ENCODE data around the gene OR2L3.
"Not testable (repeated sequence)": the region's sequence is repeated elsewhere in the genome, so short reads cannot be mapped to it uniquely, and the experiment has no call there.

OR2L3 gene

GRCh38 chr1:248029770-248030169 lies 16.9 kb upstream of the OR2L3 start, which contains the start of gene OR2L2:
TSS of gene OR2L2 (plus strand) at chr1:248030070. CDS start at chr1:248038268, 8,198 bp downstream.
- DNase-seq (ENCODE audit: low read depth): no peak
- TF ChIP-seq, protein P1, sequence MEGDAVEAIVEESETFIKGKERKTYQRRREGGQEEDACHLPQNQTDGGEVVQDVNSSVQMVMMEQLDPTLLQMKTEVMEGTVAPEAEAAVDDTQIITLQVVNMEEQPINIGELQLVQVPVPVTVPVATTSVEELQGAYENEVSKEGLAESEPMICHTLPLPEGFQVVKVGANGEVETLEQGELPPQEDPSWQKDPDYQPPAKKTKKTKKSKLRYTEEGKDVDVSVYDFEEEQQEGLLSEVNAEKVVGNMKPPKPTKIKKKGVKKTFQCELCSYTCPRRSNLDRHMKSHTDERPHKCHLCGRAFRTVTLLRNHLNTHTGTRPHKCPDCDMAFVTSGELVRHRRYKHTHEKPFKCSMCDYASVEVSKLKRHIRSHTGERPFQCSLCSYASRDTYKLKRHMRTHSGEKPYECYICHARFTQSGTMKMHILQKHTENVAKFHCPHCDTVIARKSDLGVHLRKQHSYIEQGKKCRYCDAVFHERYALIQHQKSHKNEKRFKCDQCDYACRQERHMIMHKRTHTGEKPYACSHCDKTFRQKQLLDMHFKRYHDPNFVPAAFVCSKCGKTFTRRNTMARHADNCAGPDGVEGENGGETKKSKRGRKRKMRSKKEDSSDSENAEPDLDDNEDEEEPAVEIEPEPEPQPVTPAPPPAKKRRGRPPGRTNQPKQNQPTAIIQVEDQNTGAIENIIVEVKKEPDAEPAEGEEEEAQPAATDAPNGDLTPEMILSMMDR (conservative IDR thresholded peaks at IDR 0.05; ENCODE audit: low read depth, low read length): no peak
- no peak within 1 kb of the TSS for H3K4me3 ChIP-seq (ENCODE audit: low read length)

DNA sequence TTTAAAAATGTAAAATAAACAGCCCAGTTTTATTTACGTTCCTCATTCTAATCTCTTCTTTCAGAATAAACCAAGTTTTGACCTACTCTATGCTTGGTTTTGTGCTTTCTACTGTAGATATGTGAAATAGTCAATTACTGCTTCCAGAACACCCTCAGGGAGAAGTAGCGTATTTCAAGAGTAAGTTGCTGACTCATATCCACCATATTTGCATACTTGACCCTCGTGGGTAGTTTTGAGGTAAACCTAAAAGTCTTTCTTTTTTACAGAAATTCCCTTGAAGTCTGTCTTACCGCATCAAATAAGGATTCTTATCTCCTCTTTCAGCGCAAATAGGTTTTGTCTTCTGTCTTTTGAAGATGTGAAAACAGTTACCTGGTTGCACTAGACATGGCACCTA lies 1.4 kb upstream of the OR2L3 start:
- TF ChIP-seq, protein P1 (conservative IDR thresholded peaks at IDR 0.05; ENCODE audit: low read depth, low read length): no peak
- H3K4me3 ChIP-seq (ENCODE audit: low read length): no peak overlapping the region
- no peak for DNase-seq (ENCODE audit: low read depth)

DNA sequence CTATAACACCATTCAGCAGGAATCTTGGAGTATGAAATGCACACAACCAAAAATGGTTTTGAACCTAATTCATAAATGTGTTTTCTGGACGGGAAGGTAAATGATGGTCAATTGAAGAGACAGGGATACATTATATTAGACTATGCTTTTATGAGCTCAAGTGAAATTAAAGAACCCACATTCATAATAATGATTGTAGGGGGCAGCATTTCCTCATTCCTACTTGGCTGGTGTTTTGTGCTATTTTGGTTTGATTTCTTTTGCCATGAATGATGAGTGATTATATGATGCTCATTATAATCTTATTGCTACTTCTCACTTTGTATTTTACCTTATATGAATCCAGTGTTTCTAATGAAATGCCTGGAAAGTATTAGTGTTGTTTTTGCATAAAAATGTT lies 372 bp downstream of the OR2L3 start:
- H3K4me3 ChIP-seq (ENCODE audit: low read length): no peak overlapping the region
- TF ChIP-seq, protein P1 (conservative IDR thresholded peaks at IDR 0.05; ENCODE audit: low read depth, low read length): no peak
- DNase-seq (ENCODE audit: low read depth): no peak

DNA sequence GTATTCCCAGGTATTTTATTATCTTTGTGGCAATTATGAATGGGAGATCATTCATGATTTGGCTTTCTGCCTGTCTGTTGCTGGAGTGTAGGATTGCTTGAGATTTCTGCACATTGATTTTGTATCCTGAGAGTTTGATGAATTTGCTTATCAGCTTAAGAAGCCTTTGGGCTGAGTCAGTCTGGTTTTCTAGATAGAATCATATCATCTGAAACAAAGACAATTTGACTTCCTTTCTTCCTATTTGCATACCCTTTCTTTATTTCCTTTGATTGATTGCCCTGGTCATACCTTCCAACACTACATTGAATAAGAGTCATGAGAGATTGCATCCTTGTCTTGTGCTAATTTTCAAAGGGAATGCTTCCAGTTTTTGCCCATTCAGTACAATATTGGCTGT lies 8.0 kb downstream of the OR2L3 start:
- TF ChIP-seq, protein P1 (conservative IDR thresholded peaks at IDR 0.05; ENCODE audit: low read depth, low read length): no peak
- H3K4me3 ChIP-seq (ENCODE audit: low read length): no peak overlapping the region
- no peak for DNase-seq (ENCODE audit: low read depth)

- TF ChIP-seq, protein P1 (conservative IDR thresholded peaks at IDR 0.05; ENCODE audit: low read depth, low read length): no peak
- no peak for DNase-seq (ENCODE audit: low read depth)
- no peak overlapping the region for H3K4me3 ChIP-seq (ENCODE audit: low read length)
Observed at GRCh38 chr1:248055261-248055660, 8.6 kb downstream of the OR2L3 start.

DNA sequence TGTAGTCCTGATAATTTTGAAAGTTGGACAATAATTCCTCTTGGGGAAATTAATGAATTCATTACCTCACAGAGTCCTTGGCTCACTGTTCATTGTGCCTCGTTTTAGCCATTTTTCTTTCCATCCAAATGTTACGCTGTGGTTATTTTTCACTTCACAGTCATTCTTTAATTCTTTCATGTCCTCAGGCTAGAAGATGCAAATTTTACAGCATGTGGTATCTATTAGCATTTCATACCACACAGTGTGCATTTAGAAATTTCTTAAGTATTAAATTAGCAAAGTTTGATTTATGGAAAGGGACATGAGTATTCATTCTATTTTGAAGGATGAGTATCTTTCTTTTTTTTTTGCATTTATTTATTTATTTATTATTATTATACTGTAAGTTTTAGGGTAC lies 18.4 kb downstream of the OR2L3 start:
- TF ChIP-seq, protein P1 (conservative IDR thresholded peaks at IDR 0.05; ENCODE audit: low read depth, low read length): no peak
- DNase-seq (ENCODE audit: low read depth): no peak

GRCh38 chr1:248065604-248066003 lies 19.0 kb downstream of the OR2L3 start:
- no peak overlapping the region for H3K4me3 ChIP-seq (ENCODE audit: low read length)
- DNase-seq (ENCODE audit: low read depth): no peak
- TF ChIP-seq, protein P1 (conservative IDR thresholded peaks at IDR 0.05; ENCODE audit: low read depth, low read length): no peak

More for the DNA sequence above, 18.4 kb downstream of the OR2L3 start:
- H3K4me3 ChIP-seq (ENCODE audit: low read length): no peak overlapping the region

DNA sequence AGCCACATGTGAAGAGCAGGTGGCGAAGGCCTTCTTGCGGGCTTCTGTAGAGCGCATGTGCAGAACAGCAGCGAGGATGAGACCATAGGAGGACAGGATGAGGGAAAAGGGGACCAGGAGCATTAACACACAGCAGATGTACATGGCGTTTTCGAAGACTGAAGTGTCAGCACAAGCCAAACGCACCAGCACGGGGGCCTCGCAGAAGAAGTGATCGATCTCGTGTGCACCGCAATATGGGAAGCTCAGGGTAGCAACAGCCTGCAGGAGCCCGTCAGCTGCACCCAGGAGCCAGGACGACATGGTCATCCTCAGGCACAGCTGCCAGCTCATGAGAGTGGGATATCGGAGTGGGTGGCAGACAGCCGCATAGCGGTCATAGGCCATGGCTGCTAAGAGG lies 37.2 kb downstream of the OR2L3 start:
- DNase-seq (ENCODE audit: low read depth); H3K4me3 ChIP-seq (ENCODE audit: low read length): not testable (repeated sequence)
